HepG2 (cell line): ENCODE data around the gene NEMF. TPM values are rescaled to one million over a fixed set of nuclear protein-coding genes. Genes with fewer than 3 reads are reported as not detected.

ENCODE experiments used
- ARNTL ChIP-seq: sonication (generic); formaldehyde crosslinking; IDR thresholded peaks from 2 replicates; pipeline ENCODE4 v1.4.0; 2020; ENCODE audit warnings: mild to moderate bottlenecking, missing genetic modification reagents
- ETV6 ChIP-seq: sonication (generic); formaldehyde crosslinking; conservative IDR thresholded peaks from 2 replicates; pipeline ENCODE4 v1.4.0; 2020; ENCODE audit warnings: missing genetic modification reagents
- HHEX ChIP-seq: IDR thresholded peaks from 2 replicates; pipeline ENCODE4 v1.6.1; 2016; ENCODE audit warnings: control low read depth
- MLXIP ChIP-seq: sonication (generic); formaldehyde crosslinking; IDR thresholded peaks from 2 replicates; pipeline ENCODE4 v1.9.0; 2021; ENCODE audit warnings: missing genetic modification reagents, borderline replicate concordance
- RORA ChIP-seq: sonication (generic); formaldehyde crosslinking; IDR thresholded peaks from 2 replicates; pipeline ENCODE4 v1.5.0; 2020; ENCODE audit warnings: mild to moderate bottlenecking, missing genetic modification reagents, moderate library complexity
- ZBTB2 ChIP-seq: sonication (generic); formaldehyde crosslinking; IDR thresholded peaks from 2 replicates; pipeline ENCODE4 v1.8.0; 2022; ENCODE audit warnings: low read depth, missing genetic modification reagents
- ZBTB49 ChIP-seq: sonication (generic); formaldehyde crosslinking; IDR thresholded peaks from 2 replicates; pipeline ENCODE4 v1.4.0; 2020; ENCODE audit warnings: missing genetic modification reagents, borderline replicate concordance
- ZHX2 ChIP-seq, 2 experiments: sonication (generic) in 1 of 2; formaldehyde crosslinking in 1 of 2; IDR thresholded peaks; 2 replicates each; pipeline versions ENCODE4 v1.6.1 to v1.9.0; 2014 to 2022; ENCODE audit warnings: antibody characterized with exemption in 1 of 2, borderline replicate concordance in 1 of 2, inconsistent platforms in 1 of 2, low read depth in 1 of 2, missing genetic modification reagents in 1 of 2
- ZMAT5 ChIP-seq: sonication (generic); formaldehyde crosslinking; IDR thresholded peaks from 2 replicates; pipeline ENCODE4 v1.5.0; 2020; ENCODE audit warnings: mild to moderate bottlenecking, low read depth, missing genetic modification reagents, borderline replicate concordance
- ZNF530 ChIP-seq: sonication (generic); formaldehyde crosslinking; IDR thresholded peaks from 2 replicates; pipeline ENCODE4 v1.5.0; 2020; ENCODE audit warnings: low read depth, mild to moderate bottlenecking, missing genetic modification reagents
- ZNF546 ChIP-seq: sonication (generic); formaldehyde crosslinking; conservative IDR thresholded peaks from 2 replicates; pipeline ENCODE4 v1.8.1; 2023; ENCODE audit warnings: mild to moderate bottlenecking, missing genetic modification reagents
- ZNF577 ChIP-seq: sonication (generic); formaldehyde crosslinking; IDR thresholded peaks from 2 replicates; pipeline ENCODE4 v1.4.0; 2020; ENCODE audit warnings: mild to moderate bottlenecking, low read depth, missing genetic modification reagents, borderline replicate concordance
- ZNF768 ChIP-seq: sonication (generic); formaldehyde crosslinking; IDR thresholded peaks from 2 replicates; pipeline ENCODE4 v1.4.0; 2020; ENCODE audit warnings: missing genetic modification reagents
- ZNF839 ChIP-seq: sonication (generic); formaldehyde crosslinking; IDR thresholded peaks from 2 replicates; pipeline ENCODE4 v1.4.0; 2020; ENCODE audit warnings: missing genetic modification reagents, mild to moderate bottlenecking, borderline replicate concordance
- polyA plus RNA-seq, 8 experiments: library from polyadenylated mRNA; depleted of rRNA in 3 of 8; stranded (reverse) in 7 of 8; unstranded in 1 of 8; fragments of >200 nt; fragmentation: Illumina TruSeq in 4 of 8; extraction: Trizol in 4 of 8; gene quantifications; 2 replicates each; pipeline versions ENCODE4 v1.2.1 to v1.2.3, GENCODE V29; 2011 to 2016; ENCODE audit warnings: low read depth in 4 of 8, missing spikeins in 1 of 8, mixed read lengths in 1 of 8; ENCODE audit not compliant: insufficient read depth in 1 of 8
- total RNA-seq, 5 experiments: library from RNA; depleted of rRNA; stranded (reverse); fragments of >200 nt; fragmentation: Illumina TruSeq; extraction: Trizol; gene quantifications; 2 replicates each; pipeline ENCODE4 v1.2.3, GENCODE V29; 2016; ENCODE audit warnings: low read depth in 1 of 5

The NEMF gene
- total and polyA plus RNA-seq, 2 of the 13 experiments (the other 11 are each of a cell fraction or from before 2014, with no cell fraction given), result 21.3 to 57.9 TPM

GRCh38 chr14:49767571-49768300 is 84.9 kb downstream of the NEMF start, which contains the start of gene KLHDC2 (continued):
- TF ChIP-seq ZHX2 (IDR thresholded peaks at IDR 0.05; ENCODE audit: low read depth) (0 out of 2 replicates have a peak, but pooled peaks have one; percentile 38), ZHX2 (CRISPR knock-in tag; IDR thresholded peaks at IDR 0.05; ENCODE audit: borderline replicate concordance) (no peak), ZNF546 (CRISPR knock-in tag) (no peak), ZMAT5 (CRISPR knock-in tag) (no peak), ZNF768 (CRISPR knock-in tag) (no peak), RORA (CRISPR knock-in tag) (no peak), ZNF530 (no peak), ZBTB2 (peak; percentile 89), ZNF577 (CRISPR knock-in tag) (no peak), ZNF839 (CRISPR knock-in tag) (no peak), ZBTB49 (CRISPR knock-in tag) (no peak), ARNTL (CRISPR knock-in tag) (no peak), MLXIP (no peak; the same call in 1 of the 2 replicates), ETV6 (CRISPR knock-in tag) (no peak), HHEX (CRISPR knock-in tag) (no peak)
